CD14-positive monocyte (primary cell): ENCODE data around the gene LAMTOR3. TPM values are rescaled to one million over a fixed set of nuclear protein-coding genes. Genes with fewer than 3 reads are reported as not detected.

Source experiments
- DNase-seq, 3 donors: peaks; one replicate each; pipeline ENCODE4 v3.0.0-alpha.2; 2011 to 2022
- H2AFZ ChIP-seq: 2 replicates; pipeline ENCODE4 v1.6.0; 2012; ENCODE audit warnings: mild to moderate bottlenecking, low read depth, low read length, inconsistent platforms; ENCODE audit not compliant: insufficient read depth, poor library complexity, severe bottlenecking
- H3K27ac ChIP-seq, 2 donors: 1 replicate in 1 of 2; 2 replicates in 1 of 2; pipeline ENCODE4 v1.5.1; 2012 to 2013; ENCODE audit warnings: low read length in 2 of 2, control low read depth in 1 of 2, inconsistent platforms in 1 of 2, low read depth in 1 of 2, mild to moderate bottlenecking in 1 of 2
- H3K27me3 ChIP-seq, 2 donors: one replicate each; pipeline versions ENCODE4 v1.6.0 to v1.6.1; 2011 to 2013; ENCODE audit warnings: low read length in 2 of 2; ENCODE audit not compliant: control insufficient read depth in 2 of 2, insufficient read depth in 2 of 2
- H3K36me3 ChIP-seq, 2 donors: replicated peaks in 1 of 2; 1 replicate in 1 of 2; 2 replicates in 1 of 2; pipeline versions ENCODE4 v1.5.1 to v1.6.1; 2012 to 2013; ENCODE audit warnings: low read length in 2 of 2, control low read depth in 1 of 2, inconsistent platforms in 1 of 2, mild to moderate bottlenecking in 1 of 2; ENCODE audit not compliant: insufficient read depth in 2 of 2, control insufficient read depth in 1 of 2
- H3K4me1 ChIP-seq, 2 donors: 1 replicate in 1 of 2; 2 replicates in 1 of 2; pipeline versions ENCODE4 v1.5.1 to v1.6.1; 2012 to 2013; ENCODE audit warnings: low read length in 2 of 2, control low read depth in 1 of 2, inconsistent platforms in 1 of 2, mild to moderate bottlenecking in 1 of 2, moderate library complexity in 1 of 2; ENCODE audit not compliant: insufficient read depth in 2 of 2, control insufficient read depth in 1 of 2
- H3K4me2 ChIP-seq: replicated peaks from 2 replicates; pipeline ENCODE3; 2012; ENCODE audit warnings: low read length, moderate library complexity, mild to moderate bottlenecking; ENCODE audit not compliant: poor library complexity, severe bottlenecking; ENCODE audit errors: extremely low read depth
- H3K4me3 ChIP-seq, 3 experiments: fragments of 200-600 bp in 1 of 3; sonication (generic) in 1 of 3; replicated peaks in 1 of 3; 1 replicate in 2 of 3; 2 replicates in 1 of 3; pipeline ENCODE4 v1.5.1; 2011 to 2013; ENCODE audit warnings: low read length in 3 of 3, mild to moderate bottlenecking in 3 of 3, control low read depth in 2 of 3, low read depth in 2 of 3, inconsistent platforms in 1 of 3, moderate library complexity in 1 of 3
- H3K79me2 ChIP-seq: 2 replicates; pipeline ENCODE4 v1.6.0; 2012; ENCODE audit warnings: mild to moderate bottlenecking, control low read depth, inconsistent platforms, low read length, moderate library complexity; ENCODE audit not compliant: insufficient read depth
- H3K9ac ChIP-seq: 2 replicates; pipeline ENCODE4 v1.6.0; 2017; ENCODE audit warnings: low read length, mild to moderate bottlenecking; ENCODE audit not compliant: insufficient read depth, poor library complexity, severe bottlenecking
- H3K9me3 ChIP-seq, 2 donors: replicated peaks in 1 of 2; 1 replicate in 1 of 2; 2 replicates in 1 of 2; pipeline versions ENCODE4 v1.5.1 to v1.6.1; 2012 to 2013; ENCODE audit warnings: low read length in 2 of 2, control low read depth in 1 of 2; ENCODE audit not compliant: control insufficient read depth in 1 of 2, insufficient read depth in 1 of 2
- H4K20me1 ChIP-seq: 2 replicates; pipeline ENCODE4 v1.6.0; 2012; ENCODE audit warnings: mild to moderate bottlenecking, low read length, control low read depth, moderate library complexity; ENCODE audit not compliant: insufficient read depth
- H3K27ac Mint-ChIP-seq, 7 donors: one replicate each; pipeline ENCODE4 v1.8.0; 2020; ENCODE audit warnings: mild to moderate bottlenecking in 7 of 7, mixed read lengths in 7 of 7, moderate library complexity in 6 of 7, inconsistent platforms in 2 of 7
- H3K27me3 Mint-ChIP-seq, 3 donors: one replicate each; pipeline ENCODE4 v1.8.0; 2021 to 2022; ENCODE audit warnings: low read depth in 3 of 3, mild to moderate bottlenecking in 3 of 3, mixed read lengths in 3 of 3, moderate library complexity in 3 of 3, inconsistent platforms in 1 of 3
- H3K36me3 Mint-ChIP-seq, 2 donors: one replicate each; pipeline ENCODE4 v1.8.0; 2020; ENCODE audit warnings: mixed read lengths in 2 of 2, inconsistent platforms in 1 of 2, mild to moderate bottlenecking in 1 of 2
- H3K4me1 Mint-ChIP-seq: one replicate; pipeline ENCODE4 v1.8.0; 2020; ENCODE audit warnings: mild to moderate bottlenecking, mixed read lengths
- H3K4me3 Mint-ChIP-seq, 2 donors: one replicate each; pipeline ENCODE4 v1.8.0; 2020; ENCODE audit warnings: mild to moderate bottlenecking in 2 of 2, mixed read lengths in 2 of 2, moderate library complexity in 1 of 2
- H3K9me3 Mint-ChIP-seq, 7 donors: one replicate each; pipeline ENCODE4 v1.8.0; 2020 to 2022; ENCODE audit warnings: mixed read lengths in 7 of 7, mild to moderate bottlenecking in 6 of 7, moderate library complexity in 6 of 7, inconsistent platforms in 2 of 7
- CTCF ChIP-seq: fragments of 200-600 bp; IDR thresholded peaks from one replicate; pipeline ENCODE4 v1.8.0; 2022; ENCODE audit warnings: antibody characterized with exemption, mild to moderate bottlenecking
- WGBS: methylation state at CpG from one replicate; pipeline ENCODE4 v1.1.5; 2013; ENCODE audit warnings: missing lambda C conversion rate; ENCODE audit not compliant: insufficient coverage; 5-methylcytosine and 5-hydroxymethylcytosine counted together
- intact Hi-C, 2 donors: fragments of 100-400 bp; cut with micrococcal nuclease; formaldehyde crosslinking; loops; one replicate each; pipeline versions ENCODE4 v1.15.0 to v1.15.1; 2023
- polyA plus RNA-seq, 3 donors: library from polyadenylated mRNA; depleted of rRNA in 1 of 3; unstranded in 2 of 3; stranded (reverse) in 1 of 3; fragments of 300-500 nt in 2 of 3; fragments of >200 nt in 1 of 3; fragmentation: Illumina TruSeq in 2 of 3; gene quantifications; 1 replicate in 2 of 3; 2 replicates in 1 of 3; pipeline ENCODE4 v1.2.3, GENCODE V29; 2012 to 2021

LAMTOR3 gene
- polyA plus RNA-seq, 3 donors: 19.9 to 83.3 (median 62.5) TPM

- Histone ChIP-seq H3K79me2 (peaks cover 43% of the 10 kb centered on the region), H2AFZ (peak overlapping the region; percentile 90), H3K4me1 (peaks cover 15 to 23% of the 10 kb centered on the region in 2 donors), H3K27ac (peak overlapping the region; percentile 35 to 78), H3K9me3 (no peaks in the 10 kb centered on the region), H3K4me3 (peak overlapping the region in 1 of 3 experiments; percentile 96), H4K20me1 (no peaks in the 10 kb centered on the region), H3K4me2 (peak overlapping the region; percentile 96), H3K36me3 (peaks cover 3 to 30% of the 10 kb centered on the region in 2 donors), H3K27me3 (no peaks in the 10 kb centered on the region), H3K9ac (no peak overlapping the region)
- no peak for TF ChIP-seq CTCF
- Mint-ChIP-seq H3K27ac (peak overlapping the region; percentile 88 to 98 (median 90)), H3K4me1 (peaks cover 25% of the 10 kb centered on the region), H3K27me3 (no peaks in the 10 kb centered on the region), H3K4me3 (peak overlapping the region in 1 of 2 donors; percentile 88), H3K36me3 (peaks cover 15 to 19% of the 10 kb centered on the region in 2 donors), H3K9me3 (no peaks in the 10 kb centered on the region)
- intact Hi-C loops: loop anchor here (5.0 kb wide), 3 partner anchors 38 to 333 kb away; partner anchors contain the start of genes DNAJB14 (in 2 of the 2) and TRMT10A (in 2 of the 2)
- 100% methylated on average over 7 of the region's 16 CpGs for WGBS
- DNase-seq: no peak
Measured at GRCh38 chr4:99894998-99895397, 771 bp upstream of the LAMTOR3 start.

GRCh38 chr4:99893839-99894160 is 427 bp downstream of the LAMTOR3 start:
- TF ChIP-seq CTCF: no peak
- H3K9ac ChIP-seq: peak overlapping the region; percentile 95
- DNase-seq: peak; percentile 12 to 75 (median 39)
- peaks cover 53% of the 10 kb centered on the region for H3K79me2 ChIP-seq
- H3K27ac ChIP-seq: peak overlapping the region; percentile 97 to 99
- peak overlapping the region; percentile 72 to 99 (median 96) for H3K4me3 ChIP-seq
- intact Hi-C loops: loop anchor here (5.0 kb wide), 3 partner anchors 36 to 331 kb away; partner anchors contain the start of genes TRMT10A (in 2 of the 2) and DNAJB14 (in 1 of the 2)
- H3K27ac Mint-ChIP-seq: peak overlapping the region; percentile 97 to 99 (median 99)
- peaks cover 0 to 18% of the 10 kb centered on the region in 2 donors for H3K36me3 ChIP-seq
- H3K27me3 Mint-ChIP-seq: no peaks in the 10 kb centered on the region
- H3K9me3 Mint-ChIP-seq: no peaks in the 10 kb centered on the region
- H3K4me3 Mint-ChIP-seq: peak overlapping the region; percentile 91 to 94
- peaks cover 15 to 23% of the 10 kb centered on the region in 2 donors for H3K4me1 ChIP-seq
- peaks cover 28% of the 10 kb centered on the region for H3K4me1 Mint-ChIP-seq
- H3K4me2 ChIP-seq: peak overlapping the region; percentile 96
- no peaks in the 10 kb centered on the region for H3K27me3 ChIP-seq
- H3K36me3 Mint-ChIP-seq: peaks cover 18 to 22% of the 10 kb centered on the region in 2 donors
- peak overlapping the region; percentile 86 for H2AFZ ChIP-seq
- no peaks in the 10 kb centered on the region for H4K20me1 ChIP-seq
- WGBS: 0% methylated on average over 11 of the region's 12 CpGs
- no peaks in the 10 kb centered on the region for H3K9me3 ChIP-seq
